ENCODE measurements around the gene TWIST2.

GRCh38 chr2:238861013-238861730 is 13.3 kb downstream of the TWIST2 start:
- TF ChIP-seq RFX5 (IDR thresholded peaks at IDR 0.05; ENCODE audit: low read length) (no peak), CTCF (IDR thresholded peaks at IDR 0.05) (no peak), CHD2 (IDR thresholded peaks at IDR 0.05; ENCODE audit: low read length, partially characterized antibody) (no peak), JUND (IDR thresholded peaks at IDR 0.05) (no peak), MAX (IDR thresholded peaks at IDR 0.05; ENCODE audit: low read depth) (no peak), YY1 (IDR thresholded peaks at IDR 0.05; ENCODE audit: low read depth) (no peak), REST (IDR thresholded peaks at IDR 0.05; ENCODE audit: low read depth, low read length) (no peak), RAD21 (IDR thresholded peaks at IDR 0.05; ENCODE audit: low read length) (no peak)
